CD4-positive, alpha-beta T cell treated with Interleukin-17A for 1 hour (primary cell): ENCODE measurements around the gene INPP5A.
"Not testable (repeated sequence)": the region's sequence is repeated elsewhere in the genome, so short reads cannot be mapped to it uniquely, and the experiment has no call there.

Experiments used
- DNase-seq: peaks from one replicate; pipeline ENCODE4 v3.0.0-alpha.2; 2020

Gene INPP5A

DNA sequence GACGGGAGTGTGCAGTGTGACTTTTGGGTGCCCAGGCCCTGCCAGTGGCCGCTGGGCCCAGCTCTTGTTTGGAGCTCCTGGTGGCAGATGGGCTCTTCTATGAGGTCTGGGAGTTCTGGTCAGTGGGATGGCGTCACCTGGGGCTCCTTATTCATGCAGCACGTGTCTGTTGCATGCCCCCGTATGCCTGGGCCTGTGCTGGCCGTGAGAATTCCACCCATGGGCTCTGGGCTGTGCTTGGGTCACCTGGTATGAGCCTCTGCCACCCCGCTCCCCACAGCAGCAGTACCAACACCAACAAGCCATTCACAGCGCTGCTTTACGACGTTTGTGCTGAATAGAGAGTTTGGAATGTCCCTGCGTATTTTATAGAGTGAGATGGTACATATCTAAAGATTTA lies 27.1 kb downstream of the INPP5A start:
- DNase-seq, result no peak

DNA sequence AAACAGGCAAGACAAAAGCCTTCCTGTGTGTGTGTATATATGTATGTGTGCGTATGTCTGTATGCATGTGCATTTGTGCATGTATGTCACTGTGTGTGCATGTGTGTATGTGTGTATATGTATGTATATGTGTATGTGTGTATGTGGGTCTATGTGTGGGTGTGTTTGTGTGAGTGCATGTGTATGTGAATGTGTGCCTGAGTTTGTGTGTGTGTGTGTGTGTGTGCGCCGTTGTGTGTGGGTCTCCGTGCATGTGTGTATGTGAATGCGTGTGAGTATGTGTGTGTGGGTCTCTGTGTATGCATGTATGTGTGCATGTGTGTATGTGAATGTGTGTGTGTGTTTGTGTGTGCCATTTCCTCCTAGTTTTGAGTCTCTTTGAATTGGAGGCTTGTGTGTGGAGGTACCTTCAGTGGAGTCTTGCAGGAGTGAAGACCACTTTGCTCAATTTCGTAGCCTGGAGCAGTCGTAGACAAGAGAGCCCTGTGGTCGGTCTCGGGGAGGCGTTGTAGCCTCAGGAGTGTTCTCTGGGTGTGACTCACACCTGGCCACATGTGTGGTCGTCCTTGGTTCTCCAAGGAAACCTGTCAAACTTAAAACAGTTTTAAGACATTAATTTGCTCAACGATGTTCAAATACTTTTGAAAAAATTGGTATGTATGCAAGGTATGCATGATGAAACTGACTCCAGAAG lies 28.1 kb downstream of the INPP5A start:
- DNase-seq, result no peak

DNA sequence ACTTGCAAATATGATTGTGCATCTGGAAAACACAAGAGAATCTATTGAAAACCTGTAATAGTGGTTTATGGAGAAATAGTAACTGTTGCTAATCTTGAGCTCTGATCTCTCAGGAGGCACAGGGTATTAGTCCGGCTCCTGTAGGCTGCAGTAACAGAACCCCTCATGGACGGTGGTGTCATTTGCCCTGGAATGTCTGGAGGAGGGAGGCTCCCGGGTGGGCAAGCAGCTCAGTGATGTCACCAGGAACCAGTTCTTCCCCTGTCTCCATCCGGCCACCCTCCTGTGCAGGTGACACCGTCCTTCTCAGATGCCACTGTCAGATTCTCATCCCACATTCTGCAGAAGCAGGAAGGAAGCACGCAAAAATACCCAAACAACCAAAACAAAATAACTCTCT lies 29.3 kb downstream of the INPP5A start:
- no peak for DNase-seq

DNA sequence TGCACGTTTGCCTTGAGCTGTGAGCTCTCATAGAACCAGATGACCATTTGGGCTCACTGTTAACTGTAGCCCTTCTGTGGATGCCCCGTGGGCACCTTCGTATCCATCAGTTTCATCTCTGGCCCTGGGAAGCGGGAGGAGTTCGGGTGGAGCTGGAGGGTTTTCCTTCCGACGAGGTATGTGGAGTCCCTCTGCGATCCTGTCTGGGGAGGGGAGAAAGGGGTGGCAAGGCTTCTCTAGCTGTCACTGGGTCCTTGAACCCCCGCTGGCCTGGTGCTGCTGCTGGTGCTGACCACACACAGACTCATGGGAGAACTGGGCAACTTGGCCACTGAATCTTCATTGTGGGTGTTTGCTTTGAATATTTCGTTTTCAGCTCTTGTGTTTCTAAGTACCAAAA lies 32.7 kb downstream of the INPP5A start:
- DNase-seq, result no peak

DNA sequence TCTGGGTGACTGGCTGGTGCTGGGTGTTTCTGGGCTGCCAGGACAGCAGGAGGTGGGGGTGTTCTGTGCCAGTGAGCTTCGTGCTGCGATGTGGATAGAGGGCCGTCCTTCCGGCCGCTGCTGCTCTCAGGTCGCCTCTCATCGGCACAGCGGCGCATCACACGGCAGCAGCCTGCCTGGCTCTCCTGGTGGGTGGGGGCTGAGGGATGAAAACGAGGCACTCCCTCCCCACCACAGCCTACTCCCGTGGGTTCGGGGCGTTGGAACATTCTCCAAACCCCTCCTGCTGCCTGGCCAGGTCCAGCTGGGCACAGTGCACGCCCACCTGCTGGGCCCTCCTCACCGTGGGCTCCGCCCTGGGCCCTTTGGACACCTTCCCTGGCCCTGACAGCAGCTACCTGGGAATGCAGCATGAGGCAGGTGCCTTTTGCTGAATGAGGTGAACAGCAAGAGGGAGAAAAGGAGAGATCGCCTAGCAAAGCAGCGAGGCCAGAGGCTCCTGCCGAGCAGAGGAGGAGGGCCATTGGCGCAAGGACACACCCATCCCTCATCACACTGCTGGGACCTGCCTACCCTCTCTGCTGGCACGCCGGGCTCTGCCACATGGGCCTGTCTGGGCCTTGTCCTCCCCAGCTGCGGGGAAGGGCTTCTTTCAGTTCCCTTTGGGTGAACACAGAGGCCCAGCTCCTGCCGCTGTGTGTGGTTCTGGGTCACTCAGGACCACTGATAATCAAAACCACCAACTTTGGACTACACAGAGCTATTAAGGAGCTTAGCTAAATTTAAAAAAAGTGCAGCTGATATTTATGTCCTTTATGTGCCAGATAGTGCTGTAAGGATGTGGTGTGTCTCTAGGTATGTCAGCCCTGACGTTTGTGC lies 33.4 kb downstream of the INPP5A start:
- no peak for DNase-seq

DNA sequence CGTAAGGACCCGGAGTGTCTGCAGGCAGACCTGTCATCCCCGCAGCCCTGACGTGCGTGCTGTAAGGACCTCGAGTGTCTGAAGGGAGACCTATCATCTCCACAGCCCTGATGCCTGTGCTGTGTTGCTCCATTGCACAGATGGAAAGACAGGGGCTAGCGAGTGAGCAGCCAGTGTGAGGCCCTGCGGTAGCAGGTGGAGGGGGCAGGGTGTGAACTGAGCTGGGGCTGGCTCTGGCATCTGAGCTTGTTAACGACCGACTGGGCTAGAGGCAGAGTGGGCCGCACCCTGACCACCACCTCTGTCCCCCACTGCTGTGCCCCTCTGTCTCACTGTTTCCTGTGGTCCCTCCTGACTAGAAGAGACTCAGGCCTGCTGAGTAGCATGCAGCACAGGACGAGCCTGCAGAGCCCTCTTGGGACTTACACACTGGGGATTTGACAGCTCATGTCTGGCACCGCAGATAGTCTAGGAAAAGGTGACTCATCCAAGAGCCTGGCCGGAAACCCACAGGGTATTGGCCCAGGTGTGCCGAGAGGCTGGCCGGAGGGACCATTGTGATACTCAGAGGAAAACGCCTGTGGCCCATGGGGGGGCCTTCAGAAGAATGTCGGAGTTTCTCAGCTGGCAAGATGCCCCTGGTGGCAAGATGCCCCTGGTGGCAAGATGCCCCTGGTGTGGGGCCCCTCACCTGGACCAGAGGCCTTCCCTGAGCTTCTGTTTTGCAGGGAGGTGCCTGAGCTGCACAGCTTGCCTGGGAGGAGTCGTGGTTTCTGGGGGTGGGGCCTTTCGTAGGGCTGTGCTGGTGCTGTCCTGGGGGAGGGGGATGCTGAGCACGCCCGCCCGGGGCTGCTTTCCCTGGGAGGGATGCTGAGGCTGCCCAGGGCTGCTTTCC lies 34.3 kb downstream of the INPP5A start:
- DNase-seq, result peak; percentile 48

DNA sequence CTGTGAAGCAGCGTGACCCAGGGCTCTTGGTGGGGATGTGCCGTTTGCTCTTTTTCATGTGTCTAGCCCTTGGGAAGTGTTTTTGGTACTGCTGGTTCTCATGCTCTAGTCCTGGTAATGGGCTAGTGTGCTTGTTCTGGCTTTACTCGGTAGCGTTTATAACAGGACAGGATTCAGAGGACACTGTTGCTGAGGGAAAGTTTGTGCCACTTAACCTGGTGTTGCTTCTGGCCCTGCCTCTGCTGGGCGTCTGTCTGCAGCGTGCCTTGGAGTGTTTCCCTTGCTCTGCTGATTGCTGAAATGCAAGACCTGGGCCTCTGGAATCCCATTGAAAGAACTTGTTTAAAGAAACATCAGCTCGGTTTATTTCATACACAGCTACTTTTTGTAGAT lies 35.0 kb downstream of the INPP5A start:
- no peak for DNase-seq

DNA sequence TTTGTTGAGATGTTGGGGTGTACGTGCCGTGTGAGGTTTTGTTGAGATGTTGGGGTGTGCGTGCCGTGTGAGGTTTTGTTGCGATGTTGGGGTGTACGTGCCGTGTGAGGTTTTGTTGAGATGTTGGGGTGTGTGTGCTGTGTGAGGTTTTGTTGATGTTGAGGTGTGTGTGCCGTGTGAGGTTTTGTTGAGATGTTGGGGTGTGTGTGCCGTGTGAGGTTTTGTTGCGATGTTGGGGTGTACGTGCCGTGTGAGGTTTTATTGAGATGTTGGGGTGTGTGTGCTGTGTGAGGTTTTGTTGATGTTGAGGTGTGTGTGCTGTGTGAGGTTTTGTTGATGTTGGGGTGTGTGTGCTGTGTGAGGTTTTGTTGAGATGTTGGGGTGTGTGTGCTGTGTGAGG lies 35.4 kb downstream of the INPP5A start:
- not testable (repeated sequence) for DNase-seq

DNA sequence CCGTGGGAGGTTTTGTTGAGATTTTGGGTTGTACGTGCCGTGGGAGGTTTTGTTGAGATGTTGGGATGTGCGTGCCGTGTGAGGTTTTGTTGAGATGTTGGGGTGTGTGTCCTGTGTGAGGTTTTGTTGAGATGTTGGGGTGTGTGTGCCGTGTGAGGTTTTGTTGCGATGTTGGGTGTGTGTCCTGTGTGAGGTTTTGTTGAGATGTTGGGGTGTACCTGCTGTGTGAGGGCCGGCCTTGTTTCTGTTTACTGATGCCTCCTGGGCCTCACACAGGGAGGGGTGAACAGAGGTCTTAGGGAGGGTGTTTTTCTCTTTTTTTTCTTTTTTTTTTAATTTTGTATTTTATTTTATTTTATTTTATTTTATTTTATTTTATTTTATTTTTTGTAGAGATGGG lies 36.7 kb downstream of the INPP5A start:
- DNase-seq, result no peak

DNA sequence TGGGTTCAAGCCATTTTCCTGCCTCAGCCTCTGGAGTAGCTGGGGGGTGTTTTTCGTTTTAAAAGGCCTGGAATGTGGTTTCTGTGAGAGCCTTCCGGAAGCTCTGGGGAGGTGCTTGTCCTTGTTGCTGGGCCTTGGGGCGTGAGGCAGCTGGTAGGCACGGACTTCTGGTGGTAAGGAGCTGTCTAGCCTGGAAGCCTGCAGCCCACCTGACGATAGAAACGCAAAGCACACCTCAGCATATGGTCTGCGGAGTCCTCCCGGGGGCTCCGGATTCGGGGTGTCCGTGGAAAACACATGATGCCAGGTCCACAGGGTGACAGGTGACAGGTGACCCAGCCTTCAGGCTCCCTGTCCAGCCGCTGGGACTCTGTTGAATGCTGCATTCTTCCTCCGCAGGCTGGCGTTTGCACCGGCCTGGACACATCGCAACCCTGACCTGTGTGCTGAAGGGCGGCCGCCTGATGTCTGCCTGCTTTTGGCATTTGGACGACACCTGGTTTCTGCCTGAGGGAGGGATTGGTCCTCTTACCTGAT lies 37.3 kb downstream of the INPP5A start:
- no peak for DNase-seq

DNA sequence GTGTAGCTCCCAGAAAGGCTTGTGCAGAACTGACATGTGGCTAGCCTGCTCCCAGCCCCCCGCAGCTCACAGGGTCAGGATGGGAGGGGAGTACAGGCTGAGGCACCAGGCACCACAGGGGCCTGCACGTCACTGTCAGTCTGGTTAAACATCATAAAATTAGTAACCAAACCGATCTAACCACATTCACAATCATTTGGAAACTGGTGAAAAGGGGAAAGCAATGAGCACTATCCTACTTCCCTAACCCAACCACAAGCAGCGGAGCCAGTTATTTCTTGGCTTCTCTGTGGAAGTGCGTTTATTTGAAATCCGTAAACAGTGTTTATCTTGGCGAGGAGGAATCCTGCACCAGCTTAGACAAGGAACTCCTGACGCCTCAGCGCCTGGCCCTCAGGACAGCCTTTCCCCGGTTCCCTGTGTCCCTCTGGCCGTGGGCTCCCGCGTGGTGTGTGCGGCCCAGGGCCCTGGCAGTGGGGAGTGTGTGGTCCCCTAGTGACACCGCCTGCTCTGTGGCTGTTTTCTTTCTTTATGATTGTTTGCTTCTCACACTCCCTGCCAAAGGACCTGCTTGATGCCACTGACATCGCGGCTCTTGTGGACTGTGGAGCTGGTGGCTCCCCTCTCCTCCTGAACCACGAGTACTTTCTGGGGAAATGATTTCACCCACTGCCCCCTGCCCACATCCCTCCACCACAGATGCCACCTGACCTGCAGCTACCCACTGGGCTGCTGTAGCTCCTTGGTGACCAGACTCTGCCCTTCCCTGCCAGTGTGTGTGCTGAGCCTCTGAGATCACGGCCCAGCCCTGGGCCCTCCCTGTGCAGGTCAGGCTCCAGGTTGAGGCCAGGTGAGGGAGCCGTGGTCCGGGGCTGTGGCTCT lies 38.0 kb downstream of the INPP5A start:
- peak; percentile 23 for DNase-seq

DNA sequence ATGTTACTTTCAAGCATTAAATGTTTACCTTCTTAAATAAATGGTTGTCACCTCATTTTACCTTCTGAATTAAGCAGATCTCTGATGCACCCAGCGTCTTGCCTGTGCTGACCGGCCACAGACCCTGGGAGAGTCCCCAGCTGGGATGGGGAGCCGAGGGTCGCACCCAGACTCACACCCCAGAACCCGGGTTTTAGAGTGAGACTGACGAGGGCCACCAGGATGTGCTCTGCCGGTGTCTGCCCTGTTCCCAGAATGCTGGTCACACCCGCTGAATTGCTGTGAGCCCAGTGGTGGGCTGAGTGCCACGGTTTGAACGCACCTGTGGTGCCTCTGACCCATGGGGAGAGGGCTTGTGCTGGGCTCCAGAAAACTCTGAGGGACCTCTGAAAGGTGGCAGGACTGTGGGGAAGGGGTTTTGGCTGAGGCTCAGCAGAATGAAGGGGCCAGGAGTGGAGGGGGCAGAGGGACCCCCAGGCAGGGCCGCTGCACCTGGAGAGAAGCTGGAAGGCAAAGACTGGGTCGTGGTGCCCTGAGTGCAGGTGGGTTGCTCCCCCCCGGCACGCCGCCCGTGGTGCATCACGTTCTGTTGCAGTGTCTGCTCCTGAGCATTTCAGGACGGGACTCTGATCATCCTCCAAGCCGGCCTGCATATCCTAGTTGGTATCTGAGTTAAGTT lies 39.2 kb downstream of the INPP5A start:
- DNase-seq, result no peak

DNA sequence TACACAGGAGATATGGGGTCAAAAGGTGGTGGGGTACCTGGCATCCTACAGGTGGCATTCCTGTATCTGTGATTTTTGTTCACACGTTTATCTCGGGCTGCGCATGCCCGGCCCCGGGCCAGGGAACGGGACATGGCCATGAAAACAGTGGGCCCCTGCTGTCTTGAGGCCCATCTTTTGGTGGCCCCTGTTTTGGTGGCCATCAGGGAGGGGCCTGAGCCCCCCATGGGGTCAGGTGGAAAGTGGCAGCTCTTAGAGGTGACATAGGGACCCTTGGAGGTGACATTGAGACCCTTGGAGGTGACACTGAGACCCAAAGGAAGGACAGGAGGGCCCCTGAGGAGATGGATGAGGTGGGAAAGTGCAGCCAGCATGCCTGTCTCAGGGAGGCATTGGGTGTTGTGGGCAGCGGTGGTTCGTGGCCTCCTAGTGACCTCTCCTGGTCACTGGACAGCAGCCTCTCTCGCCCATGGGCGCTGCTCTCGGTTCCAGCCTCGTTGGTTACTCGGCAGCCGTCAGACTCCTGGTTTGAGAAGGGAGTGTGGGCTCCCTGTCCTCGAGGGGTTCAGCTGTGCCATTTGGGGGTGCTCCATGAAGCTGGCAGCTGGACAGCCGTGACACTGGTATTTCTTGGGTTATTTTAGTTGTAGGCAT lies 39.9 kb downstream of the INPP5A start:
- no peak for DNase-seq

DNA sequence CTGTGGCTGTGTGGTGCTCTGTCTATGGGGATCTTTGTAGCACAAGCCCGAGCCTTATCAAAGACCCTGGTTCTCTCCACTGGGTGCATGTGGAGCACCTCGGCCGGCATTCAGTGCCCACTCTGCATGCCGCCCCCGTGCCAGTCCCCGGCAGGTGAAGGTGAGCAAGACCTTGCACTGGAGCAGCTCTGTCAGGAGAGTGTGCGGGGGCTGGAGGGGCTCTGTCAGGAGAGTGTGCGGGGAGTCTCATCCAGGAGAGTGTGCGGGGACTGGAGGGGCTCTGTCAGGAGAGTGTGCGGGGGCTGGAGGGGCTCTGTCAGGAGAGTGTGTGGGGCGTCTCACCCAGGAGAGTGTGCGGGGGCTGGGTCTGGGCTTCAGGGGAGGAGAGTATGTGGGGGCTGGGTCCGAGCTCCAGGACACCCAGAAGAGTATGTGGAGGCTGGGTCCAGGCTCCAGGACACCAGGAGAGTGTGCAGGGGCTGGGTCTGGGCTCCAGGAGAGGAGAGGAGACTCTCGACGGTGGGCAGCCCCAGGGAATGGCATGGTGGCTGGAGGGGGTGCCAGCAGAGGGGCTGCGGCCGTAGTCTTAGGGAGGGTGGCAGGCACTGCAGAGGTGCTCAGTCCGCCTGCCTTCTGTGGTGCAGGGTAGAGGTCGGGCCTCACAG lies 40.8 kb downstream of the INPP5A start:
- no peak for DNase-seq

DNA sequence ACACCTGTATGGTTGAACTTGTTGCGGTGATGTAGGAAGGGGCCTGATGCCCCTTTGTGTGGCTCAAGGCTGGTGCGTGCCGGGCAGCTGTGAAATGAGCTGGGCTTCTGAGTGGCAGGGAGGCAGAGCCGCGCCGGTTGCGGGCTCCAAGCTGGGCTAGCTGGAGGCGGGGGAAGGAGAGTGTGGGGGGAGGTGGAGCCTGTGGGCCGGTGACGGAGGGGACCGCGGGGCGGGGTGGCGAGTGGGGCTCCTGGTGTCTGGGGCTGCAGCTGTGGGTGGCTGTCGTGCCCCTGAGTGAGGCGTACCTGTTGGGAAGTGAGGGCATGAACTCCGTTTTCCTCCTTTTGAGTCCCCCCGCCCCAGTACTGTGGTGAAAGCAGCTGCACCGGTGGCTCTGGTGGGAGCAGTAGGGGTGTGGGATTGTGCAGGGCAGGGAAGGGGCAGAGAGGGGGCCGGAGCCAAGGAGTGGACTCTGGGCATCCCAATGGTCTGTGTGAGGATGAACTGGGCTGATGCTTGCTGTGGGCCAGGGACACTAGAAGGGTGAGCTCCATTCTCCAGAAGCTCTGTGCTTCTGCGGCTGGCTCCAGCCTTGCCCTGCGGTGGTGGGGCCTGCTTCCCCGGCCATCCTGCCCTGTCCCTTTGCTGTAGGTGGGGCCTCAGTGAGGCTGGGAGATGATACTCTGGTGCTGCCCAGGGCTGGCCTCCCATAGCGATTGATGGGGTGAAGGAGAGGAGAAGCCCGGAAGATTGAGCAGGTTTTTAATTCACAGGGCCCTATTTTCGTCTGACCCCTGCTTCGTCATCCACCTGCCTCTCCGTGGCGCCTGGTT lies 41.7 kb downstream of the INPP5A start:
- DNase-seq, result no peak

DNA sequence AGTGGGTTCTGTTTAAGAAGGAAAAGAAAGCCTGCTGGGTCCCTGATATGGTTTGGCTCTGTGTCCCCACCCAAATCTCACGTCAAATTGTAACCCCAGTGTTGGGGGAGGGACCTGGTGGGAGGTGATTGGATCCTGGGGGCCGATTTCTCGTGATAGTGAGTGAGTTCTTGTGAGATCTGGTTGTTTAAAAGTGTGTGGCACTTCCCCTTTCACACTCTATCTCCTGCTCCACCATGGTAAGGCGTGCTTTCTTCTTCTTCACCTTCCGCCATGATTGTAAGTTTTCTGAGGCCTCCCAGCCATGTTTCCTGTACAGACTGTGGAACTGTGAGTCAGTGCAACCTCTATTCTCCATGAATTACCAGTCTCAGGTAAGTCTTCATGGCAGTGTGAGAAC lies 42.6 kb downstream of the INPP5A start:
- DNase-seq, result no peak

DNA sequence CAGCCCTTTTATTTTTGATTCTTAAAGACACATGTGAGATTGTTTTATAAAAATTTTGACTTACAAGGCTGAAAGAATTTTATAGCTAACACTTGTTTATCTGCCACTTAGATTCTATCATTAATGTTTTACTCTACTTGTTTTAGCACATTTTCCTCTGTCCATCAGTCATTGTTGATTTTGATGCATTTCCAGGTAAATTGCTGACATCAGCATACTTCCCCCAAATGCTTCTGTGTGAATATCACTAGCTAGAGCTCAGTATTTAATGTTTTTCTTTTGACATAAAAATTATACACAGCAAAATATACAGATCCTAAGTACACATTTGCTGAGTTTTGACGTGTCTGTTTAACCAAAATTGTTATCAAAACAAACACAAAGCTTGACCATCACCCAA lies 43.0 kb downstream of the INPP5A start:
- DNase-seq, result no peak

DNA sequence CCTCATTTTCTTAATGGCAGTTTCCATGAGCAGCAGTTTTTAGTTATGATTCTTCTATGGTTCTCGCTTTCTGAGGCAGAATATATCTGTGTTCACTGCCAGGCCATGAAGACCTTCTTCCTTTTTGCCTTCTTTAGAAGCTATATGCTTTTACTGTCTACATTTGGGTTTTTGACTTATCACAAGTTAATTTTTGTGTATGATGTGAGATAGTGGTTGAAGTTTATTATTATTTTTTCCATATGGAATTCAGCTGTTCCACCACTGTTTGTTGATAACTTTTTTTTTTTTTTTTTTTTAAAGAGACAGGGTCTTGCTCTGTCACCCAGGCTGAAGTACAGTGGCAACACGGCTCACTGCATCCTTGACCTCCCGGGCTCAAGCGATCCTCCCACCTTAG lies 44.5 kb downstream of the INPP5A start:
- DNase-seq, result no peak

DNA sequence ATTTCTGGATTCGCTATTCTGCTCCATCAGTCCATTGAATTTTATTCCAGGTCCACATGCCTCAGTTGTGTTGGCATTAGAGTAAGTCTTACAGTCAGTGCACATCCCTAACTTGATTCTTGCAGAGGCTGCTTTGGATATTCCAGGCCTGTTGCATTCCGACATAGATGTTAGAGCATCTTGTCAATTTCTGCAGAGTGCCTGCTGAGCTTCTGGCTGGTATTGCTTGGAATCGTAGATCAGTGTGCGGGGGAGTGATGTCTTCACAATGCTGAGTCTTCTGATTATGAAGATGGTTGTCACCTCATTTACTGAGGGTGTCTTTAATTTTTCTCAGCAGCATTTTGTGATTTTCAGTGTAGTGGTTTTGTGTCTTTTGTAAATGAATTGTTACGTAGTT lies 45.2 kb downstream of the INPP5A start:
- no peak for DNase-seq
